ENCODE results near the gene RASA4B. TPM values are rescaled to one million over a fixed set of nuclear protein-coding genes. Genes with fewer than 3 reads are reported as not detected.
"Not testable (repeated sequence)": the region's sequence is repeated elsewhere in the genome, so short reads cannot be mapped to it uniquely, and the experiment has no call there.

Gene RASA4B
- polyA plus RNA-seq, 1 experiment: 15.0 TPM

GRCh38 chr7:102479982-102480637, 37.5 kb downstream of the RASA4B start:
- TF ChIP-seq CTCF (IDR thresholded peaks at IDR 0.05; ENCODE audit: insufficient read depth, low read depth, low read length): peak; percentile 39; the same call in 1 of the 2 replicates
- H3K36me3 ChIP-seq (ENCODE audit: control insufficient read depth, insufficient read depth, low read length); H3K4me3 ChIP-seq (ENCODE audit: low read depth, low read length); H3K27me3 ChIP-seq (ENCODE audit: control insufficient read depth, insufficient read depth, low read length); DNase-seq (ENCODE audit: low read depth); CTCF ChIA-PET; POLR2A ChIA-PET: not testable (repeated sequence)

GRCh38 chr7:102479209-102479584, 38.4 kb downstream of the RASA4B start:
- DNase-seq (ENCODE audit: low read depth); H3K27me3 ChIP-seq (ENCODE audit: control insufficient read depth, insufficient read depth, low read length); H3K4me3 ChIP-seq (ENCODE audit: low read depth, low read length); POLR2A ChIA-PET; CTCF ChIA-PET; H3K36me3 ChIP-seq (ENCODE audit: control insufficient read depth, insufficient read depth, low read length): not testable (repeated sequence)

GRCh38 chr7:102478314-102479208, 39.0 kb downstream of the RASA4B start, which contains the start of gene POLR2J:
Gene POLR2J, minus strand, starts transcription at chr7:102478922. Its CDS starts 62 bp downstream, at chr7:102478860.
- CTCF ChIA-PET; DNase-seq (ENCODE audit: low read depth): not testable (repeated sequence)

GRCh38 chr7:102474736-102475435, 42.7 kb downstream of the RASA4B start:
- H3K36me3 ChIP-seq (ENCODE audit: control insufficient read depth, insufficient read depth, low read length); CTCF ChIA-PET; H3K27me3 ChIP-seq (ENCODE audit: control insufficient read depth, insufficient read depth, low read length); H3K4me3 ChIP-seq (ENCODE audit: low read depth, low read length); POLR2A ChIA-PET; DNase-seq (ENCODE audit: low read depth): not testable (repeated sequence)

More at GRCh38 chr7:102478314-102479208, 39.0 kb downstream of the RASA4B start, which contains the start of gene POLR2J:
- POLR2A ChIA-PET; H3K27me3 ChIP-seq (ENCODE audit: control insufficient read depth, insufficient read depth, low read length); H3K36me3 ChIP-seq (ENCODE audit: control insufficient read depth, insufficient read depth, low read length): not testable (repeated sequence)
- H3K4me3 ChIP-seq (ENCODE audit: low read depth, low read length): peak within 1 kb of the TSS; percentile 31

GRCh38 chr7:102474116-102474515, 43.5 kb downstream of the RASA4B start:
- DNase-seq (ENCODE audit: low read depth); CTCF ChIA-PET; POLR2A ChIA-PET; H3K4me3 ChIP-seq (ENCODE audit: low read depth, low read length); H3K27me3 ChIP-seq (ENCODE audit: control insufficient read depth, insufficient read depth, low read length); H3K36me3 ChIP-seq (ENCODE audit: control insufficient read depth, insufficient read depth, low read length): not testable (repeated sequence)

GRCh38 chr7:102473271-102473991, 44.1 kb downstream of the RASA4B start:
- Histone ChIP-seq H3K36me3 (ENCODE audit: control insufficient read depth, insufficient read depth, low read length) (peaks cover 12% of the 10 kb centered on the region), H3K4me3 (ENCODE audit: low read depth, low read length) (no peak overlapping the region), H3K27me3 (ENCODE audit: control insufficient read depth, insufficient read depth, low read length) (no peaks in the 10 kb centered on the region)
- DNase-seq (ENCODE audit: low read depth): no peak
- no peak for TF ChIP-seq CTCF (IDR thresholded peaks at IDR 0.05; ENCODE audit: insufficient read depth, low read depth, low read length)
- CTCF ChIA-PET: no interaction called here
- POLR2A ChIA-PET: no interaction called here

All from BJ (cell line).